Ishikawa (cell line): Measurements from ENCODE around the gene CEP63.

Experiments
- CEBPB ChIP-seq: IDR thresholded peaks from 2 replicates; pipeline ENCODE4 v1.6.1; 2012
- CREB1 ChIP-seq: IDR thresholded peaks from 2 replicates; pipeline ENCODE4 v1.6.1; 2012; ENCODE audit warnings: low read depth
- EGR1 ChIP-seq: IDR thresholded peaks from 2 replicates; pipeline ENCODE4 v1.6.1; 2012
- EP300 ChIP-seq: IDR thresholded peaks from 2 replicates; pipeline ENCODE4 v1.6.1; 2012; ENCODE audit warnings: borderline replicate concordance
- FOXM1 ChIP-seq: IDR thresholded peaks from 2 replicates; pipeline ENCODE4 v1.6.1; 2012; ENCODE audit warnings: low read depth, borderline replicate concordance
- NFIC ChIP-seq: IDR thresholded peaks from 2 replicates; pipeline ENCODE4 v1.6.1; 2012
- RAD21 ChIP-seq: IDR thresholded peaks from 2 replicates; pipeline ENCODE4 v1.6.1; 2012; ENCODE audit warnings: low read depth
- REST ChIP-seq: IDR thresholded peaks from 2 replicates; pipeline ENCODE4 v1.6.1; 2012; ENCODE audit warnings: low read depth, mild to moderate bottlenecking
- TAF1 ChIP-seq: IDR thresholded peaks from 2 replicates; pipeline ENCODE4 v1.6.1; 2012; ENCODE audit warnings: low read depth, mild to moderate bottlenecking
- TCF12 ChIP-seq: IDR thresholded peaks from 2 replicates; pipeline ENCODE4 v1.6.1; 2012; ENCODE audit warnings: low read depth
- TEAD4 ChIP-seq: IDR thresholded peaks from 2 replicates; pipeline ENCODE4 v1.6.1; 2012
- YY1 ChIP-seq: IDR thresholded peaks from 2 replicates; pipeline ENCODE4 v1.6.1; 2012; ENCODE audit warnings: low read depth
- ZBTB7A ChIP-seq: IDR thresholded peaks from 2 replicates; pipeline ENCODE4 v1.6.1; 2012; ENCODE audit warnings: low read depth
- TF ChIP-seq, protein P1 (sequence below): IDR thresholded peaks from 2 replicates; pipeline ENCODE4 v1.6.1; 2012
- TF ChIP-seq, protein P2 (sequence below): IDR thresholded peaks from 2 replicates; pipeline ENCODE4 v1.6.1; 2012

Gene CEP63

GRCh38 chr3:134517791-134518190 lies 31.9 kb downstream of the CEP63 start:
- no peak for TF ChIP-seq RAD21
- TF ChIP-seq, protein P1, sequence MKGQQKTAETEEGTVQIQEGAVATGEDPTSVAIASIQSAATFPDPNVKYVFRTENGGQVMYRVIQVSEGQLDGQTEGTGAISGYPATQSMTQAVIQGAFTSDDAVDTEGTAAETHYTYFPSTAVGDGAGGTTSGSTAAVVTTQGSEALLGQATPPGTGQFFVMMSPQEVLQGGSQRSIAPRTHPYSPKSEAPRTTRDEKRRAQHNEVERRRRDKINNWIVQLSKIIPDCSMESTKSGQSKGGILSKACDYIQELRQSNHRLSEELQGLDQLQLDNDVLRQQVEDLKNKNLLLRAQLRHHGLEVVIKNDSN, result no peak
- no peak for TF ChIP-seq CREB1
- TF ChIP-seq TEAD4, result no peak
- no peak for TF ChIP-seq EP300
- TF ChIP-seq REST, result no peak
- TF ChIP-seq TAF1, result no peak
- no peak for TF ChIP-seq CEBPB
- TF ChIP-seq NFIC, result no peak
- no peak for TF ChIP-seq TCF12
- TF ChIP-seq, protein P2, sequence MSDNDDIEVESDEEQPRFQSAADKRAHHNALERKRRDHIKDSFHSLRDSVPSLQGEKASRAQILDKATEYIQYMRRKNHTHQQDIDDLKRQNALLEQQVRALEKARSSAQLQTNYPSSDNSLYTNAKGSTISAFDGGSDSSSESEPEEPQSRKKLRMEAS, result no peak

DNA sequence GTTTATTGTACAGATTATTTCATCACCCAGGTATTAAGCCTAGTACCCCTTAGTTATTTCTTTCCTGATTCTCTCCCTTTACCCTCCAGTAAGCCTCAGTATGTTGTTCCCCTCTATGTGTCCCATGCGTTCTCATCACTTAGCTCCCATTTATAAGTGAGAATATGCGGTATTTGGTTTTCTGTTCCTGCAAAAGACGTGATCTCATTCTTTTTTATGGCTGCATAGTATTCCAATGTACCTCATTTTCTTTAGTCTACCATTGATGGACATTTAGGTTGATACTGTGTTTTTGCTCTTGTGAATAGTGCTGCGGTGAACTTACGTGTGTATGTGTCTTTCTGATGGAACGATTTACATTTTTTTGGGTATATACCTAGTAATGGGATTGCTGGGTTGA lies 36.7 kb downstream of the CEP63 start:
- TF ChIP-seq, protein P2, result no peak
- TF ChIP-seq TEAD4 (no peak), FOXM1 (no peak), ZBTB7A (no peak), YY1 (no peak), REST (no peak), TCF12 (no peak), CEBPB (no peak), TAF1 (no peak), RAD21 (no peak), EGR1 (no peak), EP300 (no peak)
- TF ChIP-seq, protein P1, result no peak

- TF ChIP-seq EGR1, result no peak
- no peak for TF ChIP-seq ZBTB7A
Measured at GRCh38 chr3:134525293-134525692, 39.4 kb downstream of the CEP63 start.

- TF ChIP-seq REST, result no peak
- no peak for TF ChIP-seq TAF1
- no peak for TF ChIP-seq NFIC
- no peak for TF ChIP-seq EP300
- no peak for TF ChIP-seq FOXM1
- TF ChIP-seq YY1, result no peak
- TF ChIP-seq EGR1, result no peak
- no peak for TF ChIP-seq CEBPB
- no peak for TF ChIP-seq RAD21
- TF ChIP-seq, protein P1, result no peak
- TF ChIP-seq CREB1, result no peak
- no peak for TF ChIP-seq TEAD4
- no peak for TF ChIP-seq ZBTB7A
Measured at GRCh38 chr3:134526319-134526718, 40.5 kb downstream of the CEP63 start.

DNA sequence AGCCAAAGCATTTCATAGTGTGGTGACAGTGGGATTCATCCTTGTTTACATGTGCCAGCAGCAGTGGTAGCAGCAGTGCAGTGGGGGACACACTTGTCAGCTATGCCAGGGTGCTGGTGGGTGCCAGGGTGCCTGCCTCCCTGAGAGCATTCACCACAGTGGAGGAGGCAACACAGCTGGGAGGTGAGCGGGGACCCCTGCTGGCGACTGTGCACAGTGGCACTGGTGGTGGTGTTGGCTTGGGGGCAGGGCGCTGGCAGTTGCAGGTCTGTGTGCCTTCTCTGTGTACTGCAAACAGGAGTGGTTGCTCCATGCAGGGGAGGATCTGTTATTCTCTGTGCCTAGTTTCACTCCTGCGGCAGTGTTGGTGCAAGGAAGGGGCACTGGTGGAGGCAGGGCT lies 41.2 kb downstream of the CEP63 start:
- TF ChIP-seq REST (no peak), TCF12 (no peak), YY1 (no peak), RAD21 (peak; percentile 9; the same call in 1 of the 2 replicates)
